OCI-LY3 (cell line): ENCODE measurements around the gene MAPK8IP2.

Experiments used
- H2AFZ ChIP-seq: fragments of 200-600, 300-600 bp; shearing (Covaris generic); 2 replicates; pipeline ENCODE4 v1.6.0; 2014; ENCODE audit warnings: antibody characterized with exemption, low read depth, low read length
- H3K27ac ChIP-seq: fragments of 200-600, 300-600 bp; sonication (generic); 2 replicates; pipeline ENCODE4 v1.5.1; 2014; ENCODE audit warnings: mild to moderate bottlenecking, low read length, moderate library complexity, mixed read lengths
- H3K27me3 ChIP-seq: fragments of 200-600, 300-600 bp; sonication (generic); 2 replicates; pipeline ENCODE4 v1.6.1; 2014; ENCODE audit warnings: low read depth, low read length, mixed read lengths
- H3K36me3 ChIP-seq: fragments of 200-600, 300-600 bp; sonication (generic); replicated peaks from 2 replicates; pipeline ENCODE3; 2014; ENCODE audit warnings: low read depth, low read length, mixed read lengths
- H3K4me1 ChIP-seq: fragments of 300-600, 200-600 bp; sonication (generic); 2 replicates; pipeline ENCODE4 v1.6.1; 2014; ENCODE audit warnings: low read length, mixed read lengths
- H3K4me2 ChIP-seq: fragments of 200-600, 300-600 bp; sonication (generic); 2 replicates; pipeline ENCODE4 v1.6.1; 2014; ENCODE audit warnings: low read length, mixed read lengths
- H3K4me3 ChIP-seq: fragments of 300-600, 200-600 bp; sonication (generic); 2 replicates; pipeline ENCODE4 v1.5.1; 2014; ENCODE audit warnings: antibody characterized with exemption, mild to moderate bottlenecking, low read length, moderate library complexity
- H3K79me2 ChIP-seq: fragments of 300-600, 200-600 bp; shearing (Covaris generic); 2 replicates; pipeline ENCODE4 v1.6.1; 2014; ENCODE audit warnings: mild to moderate bottlenecking, low read length, mixed read lengths
- H3K9ac ChIP-seq: fragments of 300-600, 200-600 bp; shearing (Covaris generic); 2 replicates; pipeline ENCODE4 v1.6.0; 2014; ENCODE audit warnings: mild to moderate bottlenecking, low read length, moderate library complexity
- H3K9me3 ChIP-seq: fragments of 200-600, 300-600 bp; shearing (Covaris generic); 2 replicates; pipeline ENCODE4 v1.6.1; 2014; ENCODE audit warnings: low read length, mixed read lengths; ENCODE audit not compliant: insufficient read depth
- H4K20me1 ChIP-seq: fragments of 200-600, 300-600 bp; sonication (generic); 2 replicates; pipeline ENCODE4 v1.6.1; 2016; ENCODE audit warnings: low read length, mixed read lengths; ENCODE audit not compliant: insufficient read depth
- EZH2phosphoT487 ChIP-seq: fragments of 200-600 bp; shearing (Covaris generic); IDR thresholded peaks from 2 replicates; pipeline ENCODE4 v1.6.1; 2018; ENCODE audit warnings: antibody characterized with exemption, mixed run types, low read depth
- TF ChIP-seq, protein P1 (sequence below): fragments of 200-600, 300-600 bp; sonication (generic); IDR thresholded peaks from 2 replicates; pipeline ENCODE4 v1.5.1; 2014; ENCODE audit warnings: antibody characterized with exemption, low read length, low read depth

The MAPK8IP2 gene

DNA sequence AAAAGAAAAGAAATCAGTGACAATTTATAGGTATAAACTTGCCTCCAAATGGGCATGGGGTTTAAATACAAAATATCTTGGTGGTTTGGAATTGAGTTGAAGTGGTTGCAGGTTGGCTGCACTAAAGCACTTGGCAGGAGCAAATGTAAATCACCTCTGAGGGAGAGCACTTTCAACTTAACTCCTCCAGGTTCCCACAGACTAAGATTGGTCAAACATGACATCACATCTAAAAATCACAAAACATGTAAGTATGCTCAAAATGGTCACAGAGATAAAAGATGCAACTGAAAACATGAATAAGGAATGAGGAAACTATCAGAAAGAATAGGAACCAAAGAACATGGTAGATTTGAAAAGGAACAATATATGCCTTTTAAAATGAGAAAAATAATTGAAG, 59.7 kb downstream of the MAPK8IP2 start:
- Histone ChIP-seq H3K27me3 (no peaks in the 10 kb centered on the region), H3K9me3 (no peaks in the 10 kb centered on the region), H2AFZ (no peak overlapping the region), H3K9ac (no peak overlapping the region), H3K79me2 (no peaks in the 10 kb centered on the region), H3K27ac (no peak overlapping the region), H3K4me1 (no peaks in the 10 kb centered on the region), H3K4me3 (no peak overlapping the region), H3K4me2 (no peak overlapping the region), H3K36me3 (no peaks in the 10 kb centered on the region), H4K20me1 (no peaks in the 10 kb centered on the region)
- TF ChIP-seq, protein P1, sequence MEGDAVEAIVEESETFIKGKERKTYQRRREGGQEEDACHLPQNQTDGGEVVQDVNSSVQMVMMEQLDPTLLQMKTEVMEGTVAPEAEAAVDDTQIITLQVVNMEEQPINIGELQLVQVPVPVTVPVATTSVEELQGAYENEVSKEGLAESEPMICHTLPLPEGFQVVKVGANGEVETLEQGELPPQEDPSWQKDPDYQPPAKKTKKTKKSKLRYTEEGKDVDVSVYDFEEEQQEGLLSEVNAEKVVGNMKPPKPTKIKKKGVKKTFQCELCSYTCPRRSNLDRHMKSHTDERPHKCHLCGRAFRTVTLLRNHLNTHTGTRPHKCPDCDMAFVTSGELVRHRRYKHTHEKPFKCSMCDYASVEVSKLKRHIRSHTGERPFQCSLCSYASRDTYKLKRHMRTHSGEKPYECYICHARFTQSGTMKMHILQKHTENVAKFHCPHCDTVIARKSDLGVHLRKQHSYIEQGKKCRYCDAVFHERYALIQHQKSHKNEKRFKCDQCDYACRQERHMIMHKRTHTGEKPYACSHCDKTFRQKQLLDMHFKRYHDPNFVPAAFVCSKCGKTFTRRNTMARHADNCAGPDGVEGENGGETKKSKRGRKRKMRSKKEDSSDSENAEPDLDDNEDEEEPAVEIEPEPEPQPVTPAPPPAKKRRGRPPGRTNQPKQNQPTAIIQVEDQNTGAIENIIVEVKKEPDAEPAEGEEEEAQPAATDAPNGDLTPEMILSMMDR = no peak
- TF ChIP-seq EZH2phosphoT487 = no peak
